BLaER1 (cell line): ENCODE measurements around the gene MTRF1.

Experiments used
- H3K27ac ChIP-seq: shearing (Covaris generic); formaldehyde crosslinking; 2 replicates; pipeline ENCODE4 v1.8.1; 2022
- H3K27me3 ChIP-seq: shearing (Covaris generic); formaldehyde crosslinking; 2 replicates; pipeline ENCODE4 v1.8.1; 2022
- H3K36me3 ChIP-seq: shearing (Covaris generic); formaldehyde crosslinking; 2 replicates; pipeline ENCODE4 v1.8.1; 2022
- H3K4me1 ChIP-seq: shearing (Covaris generic); formaldehyde crosslinking; 2 replicates; pipeline ENCODE4 v1.8.1; 2022
- H3K4me2 ChIP-seq: shearing (Covaris generic); formaldehyde crosslinking; 2 replicates; pipeline ENCODE4 v1.8.1; 2022
- H3K4me3 ChIP-seq: shearing (Covaris generic); formaldehyde crosslinking; 2 replicates; pipeline ENCODE4 v1.8.1; 2022
- H3K9ac ChIP-seq: shearing (Covaris generic); formaldehyde crosslinking; 2 replicates; pipeline ENCODE4 v1.8.1; 2022
- H3K9me3 ChIP-seq: shearing (Covaris generic); formaldehyde crosslinking; 2 replicates; pipeline ENCODE4 v1.8.1; 2022
- H4K20me1 ChIP-seq: shearing (Covaris generic); formaldehyde crosslinking; 2 replicates; pipeline ENCODE4 v1.8.1; 2022
- Cebpa-rat ChIP-seq: shearing (Covaris generic); IDR thresholded peaks from 2 replicates; pipeline ENCODE4 v1.8.1; 2022

Gene MTRF1, protein sequence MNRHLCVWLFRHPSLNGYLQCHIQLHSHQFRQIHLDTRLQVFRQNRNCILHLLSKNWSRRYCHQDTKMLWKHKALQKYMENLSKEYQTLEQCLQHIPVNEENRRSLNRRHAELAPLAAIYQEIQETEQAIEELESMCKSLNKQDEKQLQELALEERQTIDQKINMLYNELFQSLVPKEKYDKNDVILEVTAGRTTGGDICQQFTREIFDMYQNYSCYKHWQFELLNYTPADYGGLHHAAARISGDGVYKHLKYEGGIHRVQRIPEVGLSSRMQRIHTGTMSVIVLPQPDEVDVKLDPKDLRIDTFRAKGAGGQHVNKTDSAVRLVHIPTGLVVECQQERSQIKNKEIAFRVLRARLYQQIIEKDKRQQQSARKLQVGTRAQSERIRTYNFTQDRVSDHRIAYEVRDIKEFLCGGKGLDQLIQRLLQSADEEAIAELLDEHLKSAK

DNA sequence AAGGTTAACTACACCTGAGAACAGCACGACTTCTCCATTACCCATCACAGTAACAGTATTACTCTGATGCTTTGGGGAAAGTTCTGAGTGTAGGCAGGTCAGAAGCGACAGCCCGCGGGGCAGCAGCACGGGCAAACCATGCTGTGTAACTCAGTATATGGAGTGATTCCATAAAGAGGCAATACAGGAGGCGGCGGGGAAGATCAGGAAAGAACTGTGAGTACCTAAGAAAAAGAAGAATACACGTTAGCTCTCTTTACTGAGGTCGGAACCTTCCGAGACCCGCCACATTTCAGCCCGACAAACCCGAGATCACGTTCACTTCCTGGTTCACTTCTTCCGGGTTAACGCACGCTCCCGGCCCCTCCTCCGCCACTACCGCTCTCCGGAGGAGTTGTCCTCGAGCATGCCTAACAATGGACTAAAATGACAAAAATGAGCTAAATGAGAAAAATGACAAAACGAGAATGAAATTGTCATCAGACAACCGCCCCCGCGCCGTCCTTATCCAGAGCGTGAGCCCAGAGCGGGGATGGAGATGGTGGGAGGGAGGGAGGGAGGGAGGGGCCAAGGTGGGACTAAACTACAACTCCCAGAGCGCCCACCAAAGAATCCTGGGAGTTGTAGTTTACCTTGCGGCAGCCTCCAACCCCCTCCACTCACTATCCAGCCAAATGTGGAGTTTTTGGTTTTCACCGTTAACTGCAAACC lies at the start of gene MTRF1:
Gene MTRF1, minus strand, starts transcription at position 316 of the 711 bp plus-strand sequence. CDS start 2,669 bp downstream, outside the sequence.
- H4K20me1 ChIP-seq, result no peaks in the 10 kb centered on the region
- peaks cover 10% of the 10 kb centered on the region for H3K4me1 ChIP-seq
- peak within 1 kb of the TSS; percentile 82 for H3K9ac ChIP-seq
- H3K27ac ChIP-seq, result peak within 1 kb of the TSS; percentile 71
- TF ChIP-seq Cebpa-rat, result no peak
- peak within 1 kb of the TSS; percentile 71 for H3K4me3 ChIP-seq
- H3K27me3 ChIP-seq, result no peaks in the 10 kb centered on the region
- H3K9me3 ChIP-seq, result peaks cover 45% of the 10 kb centered on the region
- H3K4me2 ChIP-seq, result peak within 1 kb of the TSS; percentile 88
- H3K36me3 ChIP-seq, result peaks cover 23% of the 10 kb centered on the region

DNA sequence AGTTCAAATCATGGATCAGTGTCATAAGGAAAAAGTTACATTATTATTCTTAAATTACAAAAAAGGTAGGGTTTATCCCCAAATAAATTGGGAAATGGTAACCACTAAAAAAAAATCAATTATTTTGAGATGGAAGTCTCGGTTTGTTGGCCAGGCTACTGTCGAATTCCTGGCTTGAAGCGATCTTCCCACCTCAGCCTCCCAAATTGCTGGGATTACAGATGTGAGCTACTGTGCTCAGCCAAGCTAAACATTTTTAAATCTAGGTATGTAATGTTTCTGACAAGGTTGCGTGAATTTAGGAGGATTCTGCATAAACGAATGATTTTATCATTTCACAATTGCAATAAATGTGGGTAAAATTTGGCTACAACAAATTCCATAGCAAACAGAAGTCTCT lies 49.7 kb upstream of the MTRF1 start:
- peak overlapping the region; percentile 97; the same call in 1 of the 2 replicates for H3K4me3 ChIP-seq
- peaks cover 70% of the 10 kb centered on the region for H4K20me1 ChIP-seq
- H3K27me3 ChIP-seq, result no peaks in the 10 kb centered on the region
- no peak overlapping the region for H3K27ac ChIP-seq
- H3K36me3 ChIP-seq, result peaks cover 11% of the 10 kb centered on the region
- H3K9me3 ChIP-seq, result no peaks in the 10 kb centered on the region
- TF ChIP-seq Cebpa-rat, result no peak
- peak overlapping the region; percentile 89 for H3K4me2 ChIP-seq
- peaks cover 41% of the 10 kb centered on the region for H3K4me1 ChIP-seq
- H3K9ac ChIP-seq, result no peak overlapping the region

DNA sequence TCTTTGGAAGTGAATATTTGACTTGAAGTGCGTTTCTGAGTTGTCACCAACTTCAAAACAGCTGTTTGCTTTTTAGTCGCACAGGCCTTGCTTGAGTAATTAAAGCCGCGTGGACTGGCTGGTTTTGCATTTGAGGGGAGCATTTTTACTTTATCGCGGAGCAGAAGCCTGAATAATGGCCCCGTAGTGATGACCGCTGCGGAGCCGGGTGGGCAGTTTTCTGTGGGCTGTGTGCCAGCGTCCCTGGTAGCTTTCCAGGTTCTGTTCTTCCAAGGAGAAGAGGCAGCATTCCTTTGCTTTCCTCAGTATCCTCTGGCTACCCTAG lies 48.8 kb upstream of the MTRF1 start:
- no peak for TF ChIP-seq Cebpa-rat

DNA sequence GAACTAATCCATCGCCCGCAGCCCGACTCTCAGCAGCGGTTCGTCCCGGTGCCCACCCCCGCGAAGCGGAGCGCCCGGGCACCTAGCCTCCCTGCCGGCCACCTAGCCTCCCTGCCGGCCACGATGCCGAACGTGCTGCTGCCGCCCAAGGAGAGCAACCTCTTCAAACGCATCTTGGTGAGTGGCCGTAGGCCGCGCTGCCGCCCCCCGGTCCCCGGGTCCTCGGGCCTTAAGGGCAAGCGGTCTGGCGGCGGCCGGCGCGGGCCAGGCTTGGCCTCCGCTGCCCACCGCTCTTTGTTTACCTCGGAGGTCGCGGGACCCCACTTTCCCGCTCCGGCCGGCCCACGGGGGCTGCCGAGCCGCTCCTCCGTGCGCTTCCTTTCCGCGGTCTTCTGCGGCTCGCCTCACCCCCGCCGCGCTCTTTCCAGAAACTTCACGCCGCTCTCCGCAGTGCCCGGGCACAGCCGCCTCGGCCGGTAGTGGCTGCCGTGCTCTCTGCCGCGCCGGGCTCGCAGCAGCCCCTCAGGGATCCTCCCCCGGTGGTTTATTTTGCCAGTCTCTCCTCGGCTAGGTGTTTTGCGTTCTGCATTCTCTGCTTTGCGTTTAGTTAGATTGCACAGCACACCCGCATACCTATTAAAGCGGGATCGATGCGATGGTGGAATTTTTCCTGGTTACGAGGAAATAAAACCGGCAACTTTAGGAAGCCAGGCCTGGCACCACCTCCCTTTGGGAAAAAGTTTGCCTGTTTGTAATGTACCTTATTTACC lies 48.2 kb upstream of the MTRF1 start:
- Histone ChIP-seq H4K20me1 (peaks cover 54% of the 10 kb centered on the region), H3K9me3 (no peaks in the 10 kb centered on the region), H3K4me1 (peaks cover 41% of the 10 kb centered on the region), H3K9ac (peak overlapping the region; percentile 93), H3K27me3 (no peaks in the 10 kb centered on the region), H3K27ac (peak overlapping the region; percentile 89), H3K4me2 (peak overlapping the region; percentile 89), H3K36me3 (peaks cover under 1% of the 10 kb centered on the region; the same call in 1 of the 2 replicates), H3K4me3 (peak overlapping the region; percentile 97)
- TF ChIP-seq Cebpa-rat, result no peak

More for the DNA sequence above, 48.8 kb upstream of the MTRF1 start:
- Histone ChIP-seq H3K36me3 (peaks cover 4% of the 10 kb centered on the region; the same call in 1 of the 2 replicates), H3K4me3 (peak overlapping the region; percentile 97), H3K4me1 (peaks cover 41% of the 10 kb centered on the region), H3K4me2 (peak overlapping the region; percentile 89), H4K20me1 (peaks cover 60% of the 10 kb centered on the region), H3K27ac (peak overlapping the region; percentile 89; the same call in 1 of the 2 replicates), H3K9ac (peak overlapping the region; percentile 93), H3K9me3 (no peaks in the 10 kb centered on the region), H3K27me3 (no peaks in the 10 kb centered on the region)

DNA sequence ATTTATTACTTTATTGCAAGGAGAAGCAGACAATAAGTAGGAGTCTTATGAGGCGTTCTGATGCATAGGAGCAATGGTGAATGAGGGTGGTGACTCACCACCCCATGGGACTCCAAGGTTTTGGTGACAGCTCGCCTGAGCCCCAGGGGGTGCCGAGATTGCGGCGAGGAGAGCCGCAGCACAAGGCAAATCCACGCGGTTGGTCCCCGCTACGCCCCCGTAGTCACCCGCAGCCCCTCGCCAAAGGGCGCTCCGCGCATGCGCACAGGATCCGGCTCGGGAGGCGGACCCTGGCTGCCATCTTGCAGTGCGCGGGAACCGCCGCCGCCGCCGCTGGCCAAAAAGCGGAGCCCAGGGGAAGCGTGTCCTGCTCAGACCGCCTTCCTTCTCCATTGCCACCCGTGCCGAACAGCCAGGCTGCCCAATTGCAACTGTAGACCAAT lies 47.6 kb upstream of the MTRF1 start, which contains the start of gene NAA16:
Gene NAA16, plus strand, starts transcription at position 305 of the 443 bp plus-strand sequence. CDS start 262 bp downstream, outside the sequence.
- Histone ChIP-seq H4K20me1 (peaks cover 48% of the 10 kb centered on the region), H3K9me3 (no peaks in the 10 kb centered on the region), H3K4me2 (peak within 1 kb of the TSS; percentile 89), H3K36me3 (no peaks in the 10 kb centered on the region), H3K27me3 (no peaks in the 10 kb centered on the region), H3K4me3 (peak within 1 kb of the TSS; percentile 97), H3K9ac (peak within 1 kb of the TSS; percentile 93), H3K4me1 (peaks cover 41% of the 10 kb centered on the region), H3K27ac (peak within 1 kb of the TSS; percentile 89)
- no peak for TF ChIP-seq Cebpa-rat

DNA sequence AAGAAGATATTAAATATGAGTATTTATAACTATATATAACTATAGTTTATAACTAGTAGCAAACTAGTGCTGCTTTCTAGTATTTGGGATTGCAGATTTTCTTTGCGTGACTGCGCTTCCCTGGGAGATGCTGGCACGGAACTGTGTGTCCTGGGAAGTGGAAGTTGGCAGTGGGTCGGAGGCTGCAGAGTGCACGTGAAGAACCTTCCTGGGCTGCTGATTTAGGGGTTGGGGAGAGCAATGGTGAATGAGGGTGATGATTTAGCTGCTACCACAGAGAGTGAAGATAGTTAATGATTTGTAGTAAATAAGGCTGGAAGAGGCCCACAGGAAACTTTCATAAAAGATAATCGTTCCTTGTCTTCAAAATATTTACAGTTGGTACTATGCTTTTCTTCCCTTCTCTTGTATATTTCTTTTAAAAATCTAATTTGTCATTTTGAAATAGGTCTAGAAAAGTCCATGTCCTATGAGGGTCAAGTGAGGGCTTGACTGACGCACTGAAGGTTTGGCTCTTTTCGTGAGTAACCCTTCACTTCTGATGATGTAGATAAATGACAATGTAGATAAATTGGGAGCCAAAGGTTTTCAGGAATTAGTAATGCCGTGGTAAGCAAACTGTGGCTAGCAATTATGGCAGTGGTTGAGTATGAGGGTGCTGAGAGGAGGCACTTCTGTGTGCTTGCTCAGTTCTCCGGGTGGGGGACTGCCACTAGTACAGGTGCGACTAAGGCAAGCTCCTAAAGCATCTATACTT lies 44.7 kb upstream of the MTRF1 start:
- Histone ChIP-seq H3K27me3 (no peaks in the 10 kb centered on the region), H3K36me3 (no peaks in the 10 kb centered on the region), H3K4me3 (no peak overlapping the region), H3K9ac (no peak overlapping the region), H3K9me3 (no peaks in the 10 kb centered on the region), H3K4me1 (peaks cover 15% of the 10 kb centered on the region), H3K4me2 (no peak overlapping the region), H4K20me1 (peaks cover 19% of the 10 kb centered on the region), H3K27ac (no peak overlapping the region)
- TF ChIP-seq Cebpa-rat, result no peak

DNA sequence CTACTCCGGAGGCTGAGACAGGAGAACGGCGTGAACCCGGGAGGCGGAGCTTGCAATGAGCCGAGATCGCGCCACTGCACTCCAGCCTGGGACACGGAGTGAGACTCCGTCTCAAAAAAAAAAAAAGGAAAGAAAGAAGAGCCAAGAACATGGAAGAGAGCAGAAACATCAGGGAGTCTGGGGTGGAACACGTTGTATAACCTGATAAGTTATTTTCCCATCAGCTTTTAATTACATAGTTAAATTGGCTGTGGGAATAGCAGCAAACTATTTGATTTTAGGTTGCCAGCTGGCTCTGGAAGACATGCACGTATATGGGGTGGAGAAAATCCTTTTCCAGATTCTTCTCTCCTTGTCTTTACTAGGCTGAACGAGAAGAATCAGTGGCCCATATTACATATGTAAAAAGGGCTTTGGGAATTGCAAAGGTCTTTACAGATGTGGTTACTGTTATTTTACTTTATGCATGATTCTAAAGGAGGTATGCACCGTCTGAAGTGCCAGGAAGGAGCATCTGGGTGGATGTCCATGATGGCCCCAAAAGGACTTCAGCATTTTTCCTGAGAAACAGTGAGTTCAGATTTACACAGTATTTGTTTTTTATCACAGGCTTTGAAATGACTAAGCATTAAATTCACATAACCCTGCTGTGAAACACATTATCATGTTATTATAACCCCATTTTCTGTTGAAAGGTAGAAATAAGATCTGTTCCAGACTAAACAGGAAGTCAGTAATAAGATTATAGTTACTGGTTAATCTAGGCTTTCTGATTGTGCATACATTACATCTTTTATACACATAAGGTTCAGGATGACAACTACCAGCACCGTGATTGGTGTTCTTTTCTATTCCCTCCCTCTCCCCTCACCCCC lies 43.1 kb upstream of the MTRF1 start:
- Histone ChIP-seq H3K27ac (no peak overlapping the region), H3K4me2 (no peak overlapping the region)

DNA sequence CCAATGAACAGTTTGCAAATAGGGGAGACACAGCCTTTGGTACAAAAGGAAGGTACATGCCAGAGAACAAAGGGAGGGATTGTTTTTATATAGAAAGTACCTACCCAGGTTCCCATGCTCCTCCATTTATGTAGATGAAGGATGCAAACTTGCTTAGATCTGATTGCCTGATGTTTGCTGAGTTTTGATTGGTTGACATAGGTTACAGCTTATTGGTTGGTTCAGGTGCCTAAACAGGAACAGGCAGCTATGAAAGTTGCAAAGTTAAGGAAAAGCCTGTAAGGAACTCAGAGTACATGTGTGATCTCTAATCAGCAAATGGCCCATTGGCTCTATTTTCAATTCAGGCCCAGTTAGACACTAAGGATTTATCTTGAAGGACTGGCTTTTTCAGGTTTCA lies 41.2 kb upstream of the MTRF1 start:
- Histone ChIP-seq H3K4me2 (no peak overlapping the region), H3K4me1 (no peaks in the 10 kb centered on the region), H3K27me3 (no peaks in the 10 kb centered on the region), H3K36me3 (no peaks in the 10 kb centered on the region), H3K27ac (no peak overlapping the region), H3K4me3 (no peak overlapping the region), H3K9ac (no peak overlapping the region), H3K9me3 (no peaks in the 10 kb centered on the region), H4K20me1 (no peaks in the 10 kb centered on the region)
- no peak for TF ChIP-seq Cebpa-rat

More for the DNA sequence above, 43.1 kb upstream of the MTRF1 start:
- H3K4me1 ChIP-seq, result peaks cover 7% of the 10 kb centered on the region; the same call in 1 of the 2 replicates
- no peaks in the 10 kb centered on the region for H3K36me3 ChIP-seq
- H3K4me3 ChIP-seq, result no peak overlapping the region
- no peak overlapping the region for H3K9ac ChIP-seq
- no peak for TF ChIP-seq Cebpa-rat
- H3K9me3 ChIP-seq, result no peaks in the 10 kb centered on the region
- no peaks in the 10 kb centered on the region for H3K27me3 ChIP-seq
- H4K20me1 ChIP-seq, result peaks cover 3% of the 10 kb centered on the region; the same call in 1 of the 2 replicates
